ENCODE results near the gene KNCN.

Gene KNCN

GRCh38 chr1:46543382-46543760, 8.1 kb downstream of the KNCN start:
- DNase-seq = no peak

GRCh38 chr1:46539972-46540371, 11.5 kb downstream of the KNCN start:
- DNase-seq = no peak

GRCh38 chr1:46538147-46538546, 13.3 kb downstream of the KNCN start:
- no peak for DNase-seq

DNA sequence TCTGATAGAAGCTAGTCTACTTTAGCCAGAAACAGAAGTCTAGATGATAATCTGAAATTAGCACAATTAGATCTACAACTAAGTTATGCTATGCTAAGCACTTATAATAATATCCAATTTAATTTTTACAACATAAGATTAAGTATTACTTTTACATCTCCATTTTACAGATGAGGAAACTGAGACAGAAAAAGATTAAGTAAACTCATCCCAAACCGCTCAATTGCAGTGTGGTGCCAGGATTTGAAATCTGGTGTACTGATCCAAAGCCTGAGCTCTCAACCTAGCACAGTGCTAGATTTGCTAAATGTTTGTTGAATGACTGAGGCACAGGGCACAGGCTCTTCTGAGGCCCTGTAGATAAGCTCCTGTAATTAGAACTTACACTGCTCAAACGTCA, 13.8 kb downstream of the KNCN start:
- DNase-seq = no peak

- DNase-seq = no peak
These were observed 14.9 kb downstream of the KNCN start for GRCh38 chr1:46536527-46536926.

DNA sequence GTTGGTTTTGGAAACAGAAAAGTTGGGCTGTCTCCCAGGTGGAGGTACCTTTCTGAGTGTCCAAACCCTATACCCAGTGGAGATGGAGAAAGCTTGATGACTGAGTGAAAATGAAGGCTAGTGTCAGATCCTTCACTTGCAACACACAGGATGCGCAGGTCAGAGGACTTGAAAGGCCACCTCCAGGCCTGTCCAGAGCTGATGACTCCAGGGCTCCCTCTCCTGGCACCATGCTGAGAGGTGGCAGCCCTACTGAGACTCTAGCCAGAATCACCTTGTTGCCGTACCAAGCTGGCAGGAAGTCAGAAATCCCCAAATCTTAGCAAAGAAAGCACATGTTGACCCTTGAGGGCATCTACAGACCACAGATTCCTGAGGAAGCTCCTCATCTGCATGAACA, 16.4 kb downstream of the KNCN start:
- no peak for DNase-seq

- no peak for DNase-seq
These were observed 18.1 kb downstream of the KNCN start for GRCh38 chr1:46533179-46533864.

DNA sequence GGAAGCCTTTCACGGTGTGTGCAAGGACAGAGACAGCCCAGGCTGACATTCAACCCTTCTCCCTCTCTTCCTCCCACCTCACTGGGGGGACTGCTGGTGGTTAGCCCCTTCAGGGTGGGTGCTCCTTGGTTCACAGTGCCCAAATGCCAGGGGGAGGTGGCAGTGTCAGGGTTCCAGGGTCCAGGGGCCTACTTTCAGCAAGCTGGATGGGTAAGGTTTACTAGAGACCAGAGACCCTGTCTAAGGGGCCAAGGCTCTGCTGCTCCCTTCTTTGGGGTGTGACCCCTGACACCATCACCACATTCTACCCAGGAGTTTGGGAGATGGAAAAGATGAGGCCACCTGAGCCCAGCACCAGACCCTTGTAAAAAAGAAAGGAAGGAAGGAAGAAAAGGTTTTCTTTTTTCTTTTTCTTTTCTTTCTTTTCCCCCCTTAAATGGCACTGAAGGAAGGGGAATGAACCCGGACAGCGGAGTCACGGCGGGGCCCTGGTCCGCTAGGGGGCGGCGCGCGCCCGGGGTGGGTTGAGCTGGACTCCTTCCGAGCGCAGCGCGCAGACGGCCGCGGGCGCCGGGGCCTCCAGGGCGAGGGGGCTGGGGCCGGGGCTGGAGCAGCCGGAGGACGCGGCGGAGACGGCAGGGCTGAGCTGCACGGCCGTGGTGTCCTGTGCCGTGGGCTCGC, 18.8 kb downstream of the KNCN start:
- peak in 1 of 2 experiments; percentile 8 for DNase-seq

DNA sequence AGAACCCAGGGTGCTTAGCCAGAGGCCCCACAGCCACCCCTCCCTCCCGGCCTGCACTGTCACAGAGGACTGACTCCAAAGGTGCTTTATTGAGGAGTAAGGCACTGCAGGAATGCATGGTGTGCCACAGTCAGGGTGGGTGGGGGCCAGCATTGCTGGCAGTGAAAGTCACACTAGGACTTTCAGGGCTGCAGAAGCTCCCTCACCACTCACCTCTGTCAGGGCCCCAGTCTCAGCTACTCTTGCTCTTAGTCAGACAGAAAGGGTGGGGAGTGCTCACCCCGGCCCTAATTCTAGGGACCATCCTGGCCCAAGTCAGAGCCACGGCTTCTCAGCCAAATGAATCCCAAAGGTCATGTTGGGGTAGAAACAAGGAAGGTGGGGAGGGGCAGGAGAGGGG, 19.4 kb downstream of the KNCN start:
- no peak for DNase-seq

- DNase-seq = no peak
These were observed 20.5 kb downstream of the KNCN start for GRCh38 chr1:46530791-46531409.

DNA sequence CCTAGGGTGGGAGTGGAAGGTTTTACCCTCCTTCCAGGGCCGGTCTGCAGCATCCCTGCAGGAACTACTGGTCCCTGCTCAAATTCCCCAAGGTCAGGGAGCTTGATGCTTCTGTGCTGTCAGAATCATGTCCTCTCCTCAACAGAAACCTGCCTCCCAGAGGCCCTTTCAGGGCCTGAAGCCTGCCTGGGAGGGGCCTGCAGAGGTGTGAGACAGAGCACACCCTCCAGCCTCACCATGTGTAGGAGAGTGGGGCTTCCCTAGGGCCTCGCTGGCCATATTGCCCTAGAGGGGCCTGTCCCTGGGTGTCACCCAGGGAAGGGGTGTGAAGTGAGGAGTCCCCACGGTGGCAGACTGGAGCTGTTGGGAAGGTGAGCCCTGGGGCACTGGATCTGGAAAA, 21.1 kb downstream of the KNCN start:
- no peak for DNase-seq

DNA sequence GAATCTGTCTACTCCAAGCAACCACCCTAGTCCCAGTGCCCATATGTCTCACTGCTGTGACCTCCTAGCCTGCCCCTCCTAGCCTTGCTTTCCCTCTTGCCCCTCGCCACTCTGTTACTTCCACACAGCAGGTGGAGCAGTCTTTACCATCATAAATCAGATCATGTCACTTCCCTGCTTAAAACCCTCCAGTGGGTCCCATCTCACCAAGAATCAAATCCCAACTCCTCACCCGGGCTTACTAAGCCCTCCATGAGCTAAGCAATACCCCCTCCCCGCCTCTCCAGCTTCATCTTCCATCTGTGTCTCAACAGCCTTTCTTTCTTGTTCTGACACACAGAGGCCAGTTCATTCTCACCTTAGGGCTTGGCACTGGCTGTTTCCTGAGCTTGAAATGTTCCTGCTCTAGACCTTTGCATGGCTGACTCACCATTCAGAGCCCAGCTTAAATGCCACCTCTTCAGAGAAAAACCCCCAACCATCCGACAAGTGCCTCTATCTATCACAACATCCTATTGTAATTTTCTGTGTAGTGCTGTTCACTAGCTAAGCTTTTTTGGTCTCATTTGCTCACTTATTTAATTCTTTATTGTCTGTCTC, 22.3 kb downstream of the KNCN start:
- no peak for DNase-seq

DNA sequence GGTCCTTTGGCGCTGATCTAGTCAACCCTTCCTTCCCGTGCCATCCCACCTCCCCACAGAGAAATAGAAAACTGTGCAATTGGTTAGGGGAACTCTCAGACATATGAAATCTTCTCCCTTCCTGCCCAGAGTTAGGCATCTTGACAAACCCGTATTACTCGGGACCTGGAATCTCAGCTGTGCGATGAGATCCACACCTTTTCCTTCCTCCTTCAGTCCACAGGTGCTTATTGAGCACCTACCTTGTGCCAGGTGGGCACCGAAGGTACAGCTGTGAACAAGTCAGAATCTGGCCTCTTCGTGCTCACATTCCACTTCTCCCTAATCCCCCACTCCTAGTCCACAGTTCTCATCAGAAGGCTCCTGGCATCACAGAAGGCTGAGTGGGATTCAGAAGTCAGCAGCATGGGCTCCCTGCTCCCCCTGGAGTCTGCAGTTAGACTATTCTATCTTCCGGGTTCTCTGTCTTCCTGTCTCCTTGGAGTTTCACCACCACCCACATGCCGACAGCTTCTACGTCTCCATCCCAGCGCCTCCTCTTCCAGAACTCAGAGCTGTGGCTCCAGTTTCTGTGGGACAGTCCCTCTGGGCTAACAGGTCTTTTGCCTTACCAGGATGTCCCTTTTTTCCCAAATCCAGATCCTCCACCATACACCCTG, 23.0 kb downstream of the KNCN start:
- DNase-seq = no peak

DNA sequence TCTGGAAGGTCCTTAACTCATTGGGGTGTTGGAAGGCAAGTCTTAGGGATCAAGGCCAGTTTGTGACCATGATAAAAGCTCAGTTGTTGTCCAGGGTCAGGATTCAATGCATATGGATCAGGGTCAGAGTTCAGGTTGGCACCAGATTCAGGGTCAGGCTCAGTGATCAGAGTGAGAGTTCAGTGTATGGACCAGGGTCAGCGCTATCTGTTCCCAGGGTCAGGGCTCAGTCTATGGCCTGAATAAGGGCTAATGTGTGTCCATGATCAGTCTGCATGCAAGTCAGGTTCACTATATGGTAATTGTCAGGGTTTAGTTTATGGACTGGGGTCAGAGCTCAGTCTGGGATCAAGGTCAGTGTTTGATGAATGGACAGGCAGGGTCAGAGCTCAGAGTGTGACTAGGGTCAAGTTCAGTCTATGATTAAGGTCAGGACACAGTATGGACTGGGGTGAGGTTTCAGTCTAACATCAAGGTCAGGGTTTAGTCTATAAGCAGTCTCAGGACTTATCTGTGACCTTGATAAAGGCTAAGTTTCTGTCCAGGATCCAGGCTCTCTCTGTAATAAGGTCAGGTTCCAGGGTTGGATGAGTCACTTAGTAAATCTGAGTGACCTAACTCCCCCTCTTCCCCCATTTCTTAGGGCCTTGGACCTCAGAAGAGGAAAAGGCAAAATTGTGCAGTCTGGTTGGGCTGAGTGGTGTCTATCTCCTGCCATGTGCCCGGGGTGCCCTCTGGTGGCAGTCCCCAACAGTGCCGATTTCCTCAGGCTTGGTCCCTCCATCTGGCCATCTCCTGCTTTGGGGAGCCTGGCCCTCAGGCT, 23.8 kb downstream of the KNCN start:
- DNase-seq = peak; percentile 24 to 48

DNA sequence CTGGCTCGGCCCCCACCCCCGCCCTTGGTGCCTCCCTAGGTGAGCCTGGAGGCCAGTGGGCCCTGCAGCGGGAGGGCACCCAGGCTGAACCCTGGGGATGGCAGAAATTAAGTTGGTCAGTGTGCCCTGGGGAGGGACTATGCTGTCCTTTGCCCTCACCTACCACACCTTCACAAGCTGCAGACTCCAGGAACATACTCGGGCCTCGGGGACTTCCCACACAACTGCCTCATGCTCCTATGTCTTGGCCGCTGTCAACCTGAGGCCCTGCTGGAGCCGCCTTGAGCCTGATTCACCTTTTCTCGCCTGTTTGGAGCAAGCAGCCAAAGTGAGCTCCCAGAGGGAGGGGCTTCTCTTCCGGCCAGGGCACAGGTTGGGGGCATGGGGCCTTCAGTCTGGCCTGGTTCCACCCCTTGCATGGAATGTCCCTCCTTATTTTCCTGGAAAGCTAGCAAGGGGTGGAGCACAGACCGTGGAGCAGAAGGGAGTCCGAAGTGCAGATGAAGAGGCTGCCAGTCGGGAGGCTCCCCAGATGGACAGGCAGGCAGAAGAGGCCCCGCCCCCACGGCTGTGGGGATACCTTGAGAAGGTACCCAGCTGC, 24.7 kb downstream of the KNCN start:
- DNase-seq = no peak

GRCh38 chr1:46526013-46526690, 25.3 kb downstream of the KNCN start:
- no peak for DNase-seq

GRCh38 chr1:46525253-46525983, 26.0 kb downstream of the KNCN start:
- no peak for DNase-seq

GRCh38 chr1:46524843-46525242, 26.6 kb downstream of the KNCN start:
- no peak for DNase-seq

DNA sequence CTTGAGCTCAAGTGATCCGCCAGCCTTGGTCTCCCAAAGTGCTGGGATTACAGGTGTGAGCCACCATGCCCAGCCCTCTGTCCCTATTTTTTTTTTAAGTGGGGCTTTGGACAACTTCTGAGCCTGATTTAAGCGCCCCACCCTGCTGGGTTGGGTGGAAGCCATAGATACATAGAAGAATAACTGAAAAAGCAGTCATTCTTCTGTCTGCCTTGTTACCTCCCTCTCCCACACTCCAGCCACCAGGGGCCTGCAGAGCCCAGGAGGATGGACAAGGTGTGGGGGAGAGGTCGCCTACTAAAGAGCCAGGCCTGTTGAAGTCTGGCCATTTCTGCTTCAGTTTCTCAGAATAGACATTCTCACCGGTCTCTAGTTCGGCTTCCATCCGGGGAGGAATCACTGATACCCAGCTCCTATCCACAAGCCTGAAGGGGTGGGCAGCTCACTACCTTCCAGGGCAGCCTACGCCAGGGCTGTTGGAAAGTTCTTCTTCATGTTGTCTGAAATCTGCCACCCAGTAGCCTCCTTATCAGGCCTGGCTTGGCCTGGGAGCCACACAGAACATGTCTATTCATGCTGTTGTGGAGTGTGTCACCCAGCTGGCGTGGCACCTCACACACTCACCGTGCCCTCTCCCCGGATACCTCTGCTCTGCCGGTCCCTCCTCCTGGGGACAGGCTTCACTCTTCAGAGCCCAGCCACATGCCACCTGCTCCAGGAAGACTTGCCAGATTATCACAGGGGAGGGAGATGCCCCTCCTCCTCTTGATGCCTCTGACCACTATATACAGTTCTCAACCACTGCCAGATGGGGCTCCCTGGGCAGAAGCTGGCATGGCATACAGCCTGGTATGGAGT, 27.7 kb downstream of the KNCN start:
- no peak for DNase-seq

GRCh38 chr1:46522969-46523320, 28.5 kb downstream of the KNCN start:
- no peak for DNase-seq

Data from NCI-H187 (cell line).